Erythroblast (primary cell): ENCODE data around the gene FRMD4A.

Experiments
- GATA1 ChIP-seq: IDR thresholded peaks from 2 replicates; pipeline ENCODE4 v1.6.1; 2011; ENCODE audit warnings: low read depth, mild to moderate bottlenecking, control low read depth, low read length, moderate library complexity
- POLR2A ChIP-seq: IDR thresholded peaks from 2 replicates; pipeline ENCODE4 v1.6.1; 2011; ENCODE audit warnings: mild to moderate bottlenecking, low read length

GRCh38 chr10:14163377-14164086 lies 167.2 kb downstream of the FRMD4A start:
- no peak for TF ChIP-seq POLR2A
- TF ChIP-seq GATA1 = no peak
